SKM-1 (cell line): ENCODE measurements around the gene HTR3B.

Source experiments
- DNase-seq: peaks from one replicate; lab custom pipeline; 2025; ENCODE audit not compliant: unreplicated experiment; lab: John Stamatoyannopoulos, UW

HTR3B gene

DNA sequence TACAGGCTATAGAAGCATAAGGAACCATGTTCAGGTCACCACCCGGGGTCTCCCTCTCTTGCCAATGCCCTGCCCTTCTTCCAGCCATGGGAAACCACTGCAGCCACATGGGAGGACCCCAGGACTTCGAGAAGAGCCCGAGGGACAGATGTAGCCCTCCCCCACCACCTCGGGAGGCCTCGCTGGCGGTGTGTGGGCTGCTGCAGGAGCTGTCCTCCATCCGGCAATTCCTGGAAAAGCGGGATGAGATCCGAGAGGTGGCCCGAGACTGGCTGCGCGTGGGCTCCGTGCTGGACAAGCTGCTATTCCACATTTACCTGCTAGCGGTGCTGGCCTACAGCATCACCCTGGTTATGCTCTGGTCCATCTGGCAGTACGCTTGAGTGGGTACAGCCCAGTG is 84.8 kb downstream of the HTR3B start:
- no peak for DNase-seq

- no peak for DNase-seq
These were observed 85.3 kb downstream of the HTR3B start for GRCh38 chr11:113989916-113990315.

- no peak for DNase-seq
These were observed 86.6 kb downstream of the HTR3B start for GRCh38 chr11:113991170-113991569.

DNA sequence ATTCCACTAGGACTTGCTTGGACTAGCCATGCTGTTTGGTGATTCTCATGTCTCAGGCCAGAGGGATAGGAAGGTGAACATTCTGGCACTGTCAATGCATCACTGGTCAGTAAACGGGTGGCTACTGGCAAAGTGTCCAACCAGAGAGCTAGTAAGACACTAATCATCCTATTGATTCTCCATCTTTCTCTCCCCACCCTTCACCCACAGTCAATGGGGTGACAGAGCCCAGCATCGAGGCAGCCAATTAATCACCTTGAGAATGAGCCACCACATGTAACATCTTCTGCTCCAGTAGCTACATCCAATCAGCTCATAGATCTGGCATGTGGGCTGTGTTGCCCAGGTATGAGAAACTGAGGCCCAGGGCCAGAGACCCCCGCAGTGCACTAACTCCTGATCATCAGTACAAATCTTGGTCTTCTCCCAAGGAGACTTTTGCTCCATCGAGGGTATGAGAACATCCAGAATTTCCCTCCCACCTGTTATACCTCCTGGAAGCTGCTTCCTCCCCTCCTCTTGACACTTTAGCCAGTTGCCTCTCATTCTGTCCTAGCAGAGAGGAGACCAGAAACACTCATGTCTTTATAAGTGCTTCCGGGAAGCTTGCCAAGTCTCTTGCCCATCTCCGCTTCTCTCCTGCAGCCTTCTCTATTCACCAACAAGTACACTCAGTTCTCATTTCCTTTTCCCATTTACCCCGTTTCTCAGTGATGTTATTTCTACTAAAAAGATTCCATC is 87.3 kb downstream of the HTR3B start:
- no peak for DNase-seq

- DNase-seq, result no peak
These were observed 88.0 kb downstream of the HTR3B start for GRCh38 chr11:113992459-113993110.

- DNase-seq, result no peak
These were observed 89.7 kb downstream of the HTR3B start for GRCh38 chr11:113994077-113994954.
